AG10803 (cell line): Measurements from ENCODE around the gene FRMPD4.
A peak's percentile ranks its signal among the peaks of the same experiment; 100 is the strongest.
"Not testable (repeated sequence)": the region's sequence is repeated elsewhere in the genome, so short reads cannot be mapped to it uniquely, and the experiment has no call there.

ENCODE experiments used
- DNase-seq: peaks from one replicate; pipeline ENCODE4 v3.0.0; 2010; ENCODE audit warnings: low read depth
- H3K4me3 ChIP-seq: 2 replicates; pipeline ENCODE4 v1.5.1; 2011; ENCODE audit warnings: mild to moderate bottlenecking, low read length, control low read depth
- TF ChIP-seq, protein P1 (sequence below): conservative IDR thresholded peaks from 2 replicates; pipeline ENCODE4 v1.5.1; 2011; ENCODE audit warnings: mild to moderate bottlenecking, low read length, control low read depth, inconsistent platforms

Gene FRMPD4

DNA sequence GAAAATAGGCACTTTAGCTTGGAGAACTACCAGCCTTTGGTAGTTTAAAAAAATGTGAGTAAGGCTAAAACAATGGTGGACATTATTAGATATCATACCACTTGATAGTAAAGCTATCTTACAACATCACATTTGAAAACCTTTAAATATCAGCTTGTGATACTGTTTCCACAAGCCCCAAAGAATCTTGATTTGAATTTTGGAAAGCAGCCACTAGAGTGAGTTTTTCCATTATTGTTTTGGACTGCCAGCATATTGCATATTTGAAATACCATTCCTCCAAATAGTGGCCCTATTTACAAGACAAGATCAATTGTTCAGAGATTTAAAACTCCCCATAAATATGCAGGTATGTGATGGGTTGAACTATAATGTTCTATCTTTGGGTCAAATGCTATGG is 349.9 kb downstream of the FRMPD4 start:
- peak; percentile 4 for DNase-seq
- H3K4me3 ChIP-seq = no peak overlapping the region
- TF ChIP-seq, protein P1, sequence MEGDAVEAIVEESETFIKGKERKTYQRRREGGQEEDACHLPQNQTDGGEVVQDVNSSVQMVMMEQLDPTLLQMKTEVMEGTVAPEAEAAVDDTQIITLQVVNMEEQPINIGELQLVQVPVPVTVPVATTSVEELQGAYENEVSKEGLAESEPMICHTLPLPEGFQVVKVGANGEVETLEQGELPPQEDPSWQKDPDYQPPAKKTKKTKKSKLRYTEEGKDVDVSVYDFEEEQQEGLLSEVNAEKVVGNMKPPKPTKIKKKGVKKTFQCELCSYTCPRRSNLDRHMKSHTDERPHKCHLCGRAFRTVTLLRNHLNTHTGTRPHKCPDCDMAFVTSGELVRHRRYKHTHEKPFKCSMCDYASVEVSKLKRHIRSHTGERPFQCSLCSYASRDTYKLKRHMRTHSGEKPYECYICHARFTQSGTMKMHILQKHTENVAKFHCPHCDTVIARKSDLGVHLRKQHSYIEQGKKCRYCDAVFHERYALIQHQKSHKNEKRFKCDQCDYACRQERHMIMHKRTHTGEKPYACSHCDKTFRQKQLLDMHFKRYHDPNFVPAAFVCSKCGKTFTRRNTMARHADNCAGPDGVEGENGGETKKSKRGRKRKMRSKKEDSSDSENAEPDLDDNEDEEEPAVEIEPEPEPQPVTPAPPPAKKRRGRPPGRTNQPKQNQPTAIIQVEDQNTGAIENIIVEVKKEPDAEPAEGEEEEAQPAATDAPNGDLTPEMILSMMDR = no peak

DNA sequence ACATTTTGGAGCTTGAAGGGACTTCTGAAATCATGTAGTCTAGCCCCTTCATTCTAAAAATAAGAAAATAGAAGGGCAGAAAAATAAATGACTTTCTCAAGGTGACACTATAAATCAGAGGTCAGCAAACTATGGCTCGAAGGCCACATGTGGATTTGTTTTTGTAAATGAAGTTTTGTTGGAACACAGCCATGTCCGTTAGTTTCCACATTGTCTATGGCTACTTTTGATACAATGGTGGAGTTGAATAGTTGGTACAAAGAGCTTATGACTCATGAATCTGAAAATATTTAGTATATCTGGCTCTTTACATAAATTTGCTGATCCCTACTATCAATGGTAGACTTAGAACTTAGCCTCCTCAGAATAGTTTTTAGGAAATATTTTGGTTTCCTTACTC is 350.5 kb downstream of the FRMPD4 start:
- no peak overlapping the region for H3K4me3 ChIP-seq
- DNase-seq = no peak
- TF ChIP-seq, protein P1 = no peak

DNA sequence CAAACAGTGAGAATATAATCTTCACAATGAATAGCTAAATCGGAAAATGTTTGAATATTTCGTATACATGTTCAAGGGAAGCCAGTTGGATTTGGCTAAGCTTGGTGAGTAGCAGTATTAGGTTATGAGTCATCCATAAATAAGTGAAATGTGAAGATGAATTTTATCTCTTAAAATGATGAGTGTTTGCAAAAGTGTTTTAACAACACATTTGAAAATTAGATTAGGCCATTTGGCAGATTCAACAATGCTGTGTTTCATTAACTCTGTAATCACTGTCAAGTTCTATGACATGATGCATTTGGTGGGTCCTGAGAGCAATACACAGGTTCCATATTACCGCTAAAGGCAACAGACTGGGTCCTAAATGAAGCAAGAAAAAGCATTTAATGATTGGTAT is 351.1 kb downstream of the FRMPD4 start:
- TF ChIP-seq, protein P1 = no peak
- H3K4me3 ChIP-seq = no peak overlapping the region
- peak; percentile 1 for DNase-seq

DNA sequence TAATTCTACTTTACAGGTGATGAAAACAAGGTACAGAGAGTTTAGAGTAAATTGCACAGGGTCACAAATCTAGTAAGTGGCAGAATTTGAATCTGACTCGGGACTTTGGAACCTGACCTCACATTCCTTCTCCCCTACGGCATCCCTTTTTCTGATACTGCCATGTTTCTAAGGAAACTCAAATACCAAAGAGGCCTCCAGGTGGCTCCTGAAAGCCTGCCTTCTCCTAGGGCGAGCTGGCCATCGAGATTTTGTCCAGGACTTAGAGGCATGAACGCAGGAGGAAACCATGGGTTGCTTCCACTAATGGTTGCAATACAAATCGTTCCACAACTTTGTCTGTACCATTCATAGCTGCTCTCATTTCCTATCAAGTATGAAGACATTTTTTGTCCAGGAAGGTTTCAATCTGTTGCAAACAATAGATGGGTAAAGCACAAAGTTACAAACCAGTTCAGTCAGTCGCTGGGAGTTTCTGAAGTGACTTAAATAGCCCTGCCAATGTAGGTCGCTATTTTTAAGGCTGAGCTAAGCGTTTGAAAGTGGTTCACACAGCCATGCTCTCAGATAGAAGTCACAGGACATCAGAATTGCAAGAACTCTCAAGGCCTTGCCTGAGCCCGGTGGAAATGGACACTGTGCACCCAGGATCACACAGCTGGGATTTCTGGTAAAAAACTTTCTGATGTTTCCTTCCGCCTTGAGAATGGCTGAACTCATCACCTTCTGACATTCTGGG is 356.3 kb downstream of the FRMPD4 start:
- no peak for DNase-seq
- H3K4me3 ChIP-seq = no peak overlapping the region
- TF ChIP-seq, protein P1 = no peak

DNA sequence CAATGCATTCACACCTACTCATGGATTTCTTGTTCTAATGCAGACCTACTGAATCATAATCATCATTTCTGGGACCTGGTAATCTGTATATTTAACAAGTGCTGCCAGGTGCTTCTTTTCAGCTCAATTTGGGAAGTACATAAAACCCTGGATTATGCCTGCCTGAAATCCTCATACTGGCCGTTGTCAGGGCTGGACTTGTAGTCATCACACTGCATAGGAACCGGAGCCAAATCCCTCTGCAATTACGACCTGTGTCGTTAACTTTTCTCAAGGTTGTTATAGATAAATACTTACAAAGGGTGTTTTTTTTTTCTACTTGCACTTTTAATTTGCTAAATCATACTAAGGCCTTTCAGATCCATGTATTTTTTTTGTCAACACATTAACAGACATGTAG is 358.1 kb downstream of the FRMPD4 start:
- TF ChIP-seq, protein P1 = no peak
- H3K4me3 ChIP-seq = no peak overlapping the region
- DNase-seq = no peak

DNA sequence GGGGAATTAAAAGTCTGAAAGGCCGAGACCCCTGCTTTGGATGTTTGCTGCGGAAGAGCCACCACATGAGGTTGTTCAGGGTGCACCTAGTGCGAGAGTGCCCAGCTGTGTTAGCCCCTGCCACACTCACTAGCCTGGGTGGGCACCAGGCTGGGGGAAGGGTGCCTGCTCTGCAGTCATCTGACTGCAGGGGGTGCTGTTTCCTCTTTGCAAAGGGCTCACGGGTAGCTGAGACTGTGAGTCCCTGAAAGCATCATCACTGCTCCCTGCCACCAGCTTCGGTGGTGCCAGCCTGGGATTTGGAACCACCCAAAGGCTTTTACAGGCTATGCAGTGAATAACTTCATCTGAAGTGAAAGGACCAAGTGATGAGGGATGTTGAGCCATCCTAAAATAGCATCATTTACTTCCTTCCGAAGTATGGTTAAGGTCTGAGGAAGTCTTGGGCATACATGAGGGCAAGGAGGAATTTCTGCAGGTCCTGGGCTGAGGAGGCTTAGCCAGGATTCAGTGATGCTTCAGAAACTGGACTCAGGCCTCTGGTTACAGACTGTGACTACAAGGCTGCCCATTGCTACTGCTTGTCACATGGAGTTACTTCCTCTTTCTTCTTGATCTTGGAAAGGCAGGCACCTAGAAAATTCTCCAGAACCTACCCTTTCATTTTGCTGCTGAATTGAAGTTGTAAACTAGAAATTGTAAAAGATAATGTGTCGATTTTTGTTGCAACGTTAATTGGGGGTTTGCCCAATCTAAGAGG is 359.7 kb downstream of the FRMPD4 start:
- H3K4me3 ChIP-seq = no peak overlapping the region
- DNase-seq = no peak
- TF ChIP-seq, protein P1 = no peak

DNA sequence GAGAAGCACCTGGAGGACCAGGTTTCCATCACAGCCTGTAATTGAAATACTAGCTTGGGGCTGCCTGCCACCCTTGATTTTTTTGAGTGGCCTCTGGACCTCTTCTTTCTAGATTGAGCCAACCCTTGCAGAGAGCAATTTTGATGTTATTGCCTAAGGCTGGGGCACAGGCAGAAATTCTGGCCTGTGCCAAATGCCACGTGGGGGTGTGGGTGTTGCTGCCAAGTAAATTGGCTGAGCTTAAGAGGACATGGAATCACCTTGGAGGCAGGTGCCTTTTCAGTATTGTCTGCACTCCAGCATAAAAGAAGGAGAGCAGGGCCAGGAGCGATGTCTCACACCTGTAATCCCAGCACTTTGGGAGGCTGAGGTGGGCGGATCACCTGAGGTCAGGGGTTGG is 366.9 kb downstream of the FRMPD4 start:
- H3K4me3 ChIP-seq = no peak overlapping the region
- TF ChIP-seq, protein P1 = no peak
- no peak for DNase-seq

DNA sequence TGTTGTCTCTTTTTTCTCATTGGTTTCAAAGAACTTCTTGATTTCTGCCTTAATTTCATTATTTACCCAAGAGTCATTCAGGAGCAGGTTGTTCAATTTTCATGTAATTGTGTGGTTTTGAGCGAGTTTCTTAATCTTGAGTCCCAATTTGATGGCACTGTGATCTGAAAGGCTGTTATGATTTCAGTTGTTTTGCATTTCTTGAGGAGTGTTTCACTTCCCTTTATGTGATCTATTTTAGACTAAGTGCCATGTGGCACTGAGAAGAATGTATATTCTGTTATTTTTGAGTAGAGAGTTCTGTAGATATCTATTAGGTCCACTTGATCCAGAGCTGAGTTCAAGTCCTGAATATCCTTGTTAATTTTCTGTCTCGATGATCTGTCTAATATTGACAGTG is 377.1 kb downstream of the FRMPD4 start:
- H3K4me3 ChIP-seq, DNase-seq: not testable (repeated sequence)
